Thoracic aorta (tissue), 2 donors: ENCODE data around the gene SCNN1G. TPM values are rescaled to one million over a fixed set of nuclear protein-coding genes. Genes with fewer than 3 reads are reported as not detected.

Source experiments
- ATAC-seq: fragments of 150-250 bp; one replicate; pipeline ENCODE4 v1.8.0; 2017; ENCODE audit warnings: low read depth; ENCODE audit not compliant: insufficient number of reproducible peaks, low FRiP score
- DNase-seq: peaks from one replicate; pipeline ENCODE4 v3.0.0-alpha.2; 2020; ENCODE audit warnings: low spot score
- H3K27ac ChIP-seq, 2 donors: fragments of 200-600 bp; sonication (generic); 1 replicate in 1 of 2; 2 replicates in 1 of 2; pipeline ENCODE4 v1.5.1; 2016; ENCODE audit warnings: mild to moderate bottlenecking in 2 of 2, moderate library complexity in 2 of 2
- H3K27me3 ChIP-seq: fragments of 200-600 bp; sonication (generic); replicated peaks from 2 replicates; pipeline ENCODE4 v1.6.0; 2016; ENCODE audit warnings: mild to moderate bottlenecking; ENCODE audit not compliant: insufficient read depth
- H3K36me3 ChIP-seq: fragments of 200-600 bp; sonication (generic); one replicate; pipeline ENCODE4 v1.5.1; 2016
- H3K4me1 ChIP-seq, 2 donors: fragments of 200-600 bp; sonication (generic); 1 replicate in 1 of 2; 2 replicates in 1 of 2; pipeline versions ENCODE4 v1.5.1 to v1.6.0; 2016; ENCODE audit warnings: low read depth in 2 of 2, mild to moderate bottlenecking in 1 of 2; ENCODE audit not compliant: control insufficient read depth in 1 of 2
- H3K4me3 ChIP-seq: fragments of 200-600 bp; sonication (generic); 2 replicates; pipeline ENCODE4 v1.5.1; 2016; ENCODE audit warnings: mild to moderate bottlenecking
- H3K9me3 ChIP-seq: fragments of 200-600 bp; sonication (generic); 2 replicates; pipeline ENCODE4 v1.5.1; 2016
- total RNA-seq, 2 donors: library from RNA; depleted of rRNA; stranded (reverse); fragments of >200 nt; gene quantifications; one replicate each; pipeline versions ENCODE4 v1.1.0 to v1.2.3, GENCODE V29; 2016
- TF ChIP-seq, protein P1 (sequence below): fragments of 200-600 bp; sonication (generic); IDR thresholded peaks from one replicate; pipeline ENCODE4 v1.5.1; 2019; ENCODE audit warnings: antibody characterized with exemption

The SCNN1G gene
- total RNA-seq, 2 donors from 2014 or later = not detected

DNA sequence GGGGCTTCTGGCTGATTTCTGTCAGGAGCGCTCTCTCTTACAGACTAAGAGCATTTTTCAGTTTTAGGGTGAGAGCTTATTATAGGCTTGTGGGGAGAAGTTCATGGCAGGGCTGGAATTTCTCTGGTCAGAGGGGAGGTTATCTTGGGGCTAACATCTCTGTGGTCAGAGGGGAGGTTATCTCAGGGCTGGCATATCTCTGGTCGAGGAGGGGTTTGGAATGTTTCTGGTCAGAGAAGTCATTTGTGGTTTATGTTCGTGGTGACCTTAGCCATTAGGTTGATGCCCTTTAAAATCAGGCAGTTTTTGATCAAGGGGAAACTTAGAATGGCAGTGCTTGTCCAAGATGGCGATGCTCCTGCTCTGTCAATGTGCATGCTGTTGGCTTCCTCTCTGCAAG is 22.5 kb upstream of the SCNN1G start:
- TF ChIP-seq, protein P1, sequence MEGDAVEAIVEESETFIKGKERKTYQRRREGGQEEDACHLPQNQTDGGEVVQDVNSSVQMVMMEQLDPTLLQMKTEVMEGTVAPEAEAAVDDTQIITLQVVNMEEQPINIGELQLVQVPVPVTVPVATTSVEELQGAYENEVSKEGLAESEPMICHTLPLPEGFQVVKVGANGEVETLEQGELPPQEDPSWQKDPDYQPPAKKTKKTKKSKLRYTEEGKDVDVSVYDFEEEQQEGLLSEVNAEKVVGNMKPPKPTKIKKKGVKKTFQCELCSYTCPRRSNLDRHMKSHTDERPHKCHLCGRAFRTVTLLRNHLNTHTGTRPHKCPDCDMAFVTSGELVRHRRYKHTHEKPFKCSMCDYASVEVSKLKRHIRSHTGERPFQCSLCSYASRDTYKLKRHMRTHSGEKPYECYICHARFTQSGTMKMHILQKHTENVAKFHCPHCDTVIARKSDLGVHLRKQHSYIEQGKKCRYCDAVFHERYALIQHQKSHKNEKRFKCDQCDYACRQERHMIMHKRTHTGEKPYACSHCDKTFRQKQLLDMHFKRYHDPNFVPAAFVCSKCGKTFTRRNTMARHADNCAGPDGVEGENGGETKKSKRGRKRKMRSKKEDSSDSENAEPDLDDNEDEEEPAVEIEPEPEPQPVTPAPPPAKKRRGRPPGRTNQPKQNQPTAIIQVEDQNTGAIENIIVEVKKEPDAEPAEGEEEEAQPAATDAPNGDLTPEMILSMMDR = no peak

DNA sequence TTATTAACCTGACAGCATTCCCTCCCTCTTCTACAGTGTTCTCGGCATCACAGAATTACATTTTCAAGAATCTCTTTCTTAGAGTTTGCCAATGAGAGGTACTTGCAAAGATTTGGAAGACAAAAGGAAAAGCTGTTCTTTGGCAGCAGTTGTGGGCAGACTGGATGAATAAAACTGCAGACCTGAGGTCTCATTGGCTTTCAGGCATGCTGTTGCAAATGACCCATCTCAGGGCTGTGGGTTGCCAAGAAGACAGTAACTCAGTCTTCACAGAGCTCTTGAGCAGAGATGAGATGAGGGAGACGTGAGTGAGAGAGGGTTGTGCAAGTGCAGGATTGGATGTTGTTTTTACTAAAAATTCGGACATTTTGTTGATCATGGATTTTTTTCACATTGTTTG is 22.0 kb upstream of the SCNN1G start:
- no peak overlapping the region for H3K27ac ChIP-seq
- H3K27me3 ChIP-seq = no peaks in the 10 kb centered on the region
- no peaks in the 10 kb centered on the region for H3K9me3 ChIP-seq
- H3K4me1 ChIP-seq = peaks cover 5 to 9% of the 10 kb centered on the region in 2 donors
- TF ChIP-seq, protein P1 = no peak
- no peak for DNase-seq
- no peak overlapping the region for H3K4me3 ChIP-seq
- no peaks in the 10 kb centered on the region for H3K36me3 ChIP-seq
- ATAC-seq = no peak

More for the DNA sequence above, 22.5 kb upstream of the SCNN1G start:
- H3K9me3 ChIP-seq = no peaks in the 10 kb centered on the region
- H3K4me3 ChIP-seq = no peak overlapping the region
- no peaks in the 10 kb centered on the region for H3K36me3 ChIP-seq
- ATAC-seq (no peak), DNase-seq (no peak)
- H3K27ac ChIP-seq = no peak overlapping the region
- H3K27me3 ChIP-seq = no peaks in the 10 kb centered on the region
- peaks cover 5 to 9% of the 10 kb centered on the region in 2 donors for H3K4me1 ChIP-seq

DNA sequence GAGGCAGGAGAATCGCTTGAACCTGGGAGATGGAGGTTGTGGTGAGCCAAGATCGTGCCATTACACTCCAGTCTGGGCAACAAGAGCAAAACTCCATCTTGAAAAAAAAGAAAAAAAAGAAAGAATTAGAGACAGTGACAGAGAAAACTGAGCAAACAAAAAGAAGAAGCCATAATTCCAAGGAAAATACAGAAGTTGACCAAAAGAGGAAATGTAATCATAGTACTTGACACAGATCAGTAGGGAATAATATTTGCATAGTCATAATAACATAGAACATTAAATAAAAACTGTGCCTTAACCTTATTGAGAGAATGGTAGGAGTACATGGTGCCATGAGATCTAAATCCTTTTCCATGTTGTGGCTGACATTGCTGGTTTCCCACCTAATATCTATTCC is 18.6 kb upstream of the SCNN1G start:
- ATAC-seq (no peak), DNase-seq (no peak)
- H3K4me3 ChIP-seq = no peak overlapping the region
- no peaks in the 10 kb centered on the region for H3K36me3 ChIP-seq
- no peaks in the 10 kb centered on the region for H3K27me3 ChIP-seq
- no peaks in the 10 kb centered on the region for H3K9me3 ChIP-seq
- no peak overlapping the region for H3K27ac ChIP-seq
- TF ChIP-seq, protein P1 = no peak
- peaks cover 5 to 9% of the 10 kb centered on the region in 2 donors for H3K4me1 ChIP-seq

DNA sequence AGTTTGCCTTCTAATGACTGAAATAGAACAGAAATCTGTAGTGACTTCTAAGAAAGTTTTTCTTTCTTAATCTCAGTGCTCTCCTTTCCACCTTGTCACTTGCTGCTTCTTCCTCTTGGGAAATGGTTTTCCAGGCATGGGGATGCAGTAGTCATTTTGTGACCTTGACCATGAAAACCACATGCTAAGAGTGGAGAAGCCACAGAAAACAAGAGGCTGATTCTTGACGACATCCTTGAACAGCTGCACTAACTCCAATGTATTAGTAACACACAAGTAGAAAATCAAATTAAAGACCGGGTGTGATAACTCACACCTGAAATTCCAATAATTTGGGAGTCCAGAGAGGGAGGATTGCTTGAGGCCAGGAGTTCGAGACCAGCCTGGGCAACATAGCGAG is 17.8 kb upstream of the SCNN1G start:
- H3K4me1 ChIP-seq = peaks cover 5 to 9% of the 10 kb centered on the region in 2 donors
- TF ChIP-seq, protein P1 = no peak
- no peaks in the 10 kb centered on the region for H3K27me3 ChIP-seq
- DNase-seq = no peak
- no peak for ATAC-seq
- H3K36me3 ChIP-seq = no peaks in the 10 kb centered on the region
- H3K27ac ChIP-seq = no peak overlapping the region
- no peaks in the 10 kb centered on the region for H3K9me3 ChIP-seq
- no peak overlapping the region for H3K4me3 ChIP-seq

DNA sequence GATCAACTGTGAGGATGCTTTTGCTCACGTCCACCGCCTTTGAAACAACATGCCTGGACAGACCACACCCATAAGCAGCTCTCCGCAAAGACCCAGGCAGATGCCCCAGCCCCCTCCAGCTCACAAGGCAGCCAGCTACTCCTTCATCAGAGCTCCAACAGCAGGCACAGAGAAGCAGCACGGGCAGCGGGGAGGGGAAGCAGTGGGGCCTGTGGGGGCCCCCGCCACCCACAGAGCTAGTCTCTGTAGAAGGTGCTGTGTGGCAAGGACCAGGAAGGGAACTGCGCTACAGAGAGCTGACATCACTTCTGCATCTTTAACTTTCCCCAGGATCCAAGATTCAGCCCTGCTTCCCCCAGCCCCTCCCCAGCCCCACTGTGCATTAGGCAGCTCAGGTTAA is 10.0 kb upstream of the SCNN1G start:
- ATAC-seq (no peak), DNase-seq (no peak)
- H3K4me1 ChIP-seq = no peaks in the 10 kb centered on the region
- H3K4me3 ChIP-seq = no peak overlapping the region
- TF ChIP-seq, protein P1 = no peak
- no peaks in the 10 kb centered on the region for H3K9me3 ChIP-seq
- H3K27me3 ChIP-seq = no peaks in the 10 kb centered on the region
- no peak overlapping the region for H3K27ac ChIP-seq
- no peaks in the 10 kb centered on the region for H3K36me3 ChIP-seq
